Measurements from ENCODE around the gene WNT3.
"Not testable (repeated sequence)": the region's sequence is repeated elsewhere in the genome, so short reads cannot be mapped to it uniquely, and the experiment has no call there.

WNT3 gene

GRCh38 chr17:46780003-46780373 is 38.5 kb downstream of the WNT3 start:
- no peak for DNase-seq

GRCh38 chr17:46777943-46778915 is 40.3 kb downstream of the WNT3 start:
- DNase-seq = no peak

GRCh38 chr17:46776298-46777005 is 42.0 kb downstream of the WNT3 start:
- DNase-seq = no peak

- no peak for DNase-seq
Observed at GRCh38 chr17:46774108-46774737, 44.3 kb downstream of the WNT3 start.

GRCh38 chr17:46773676-46774075 is 44.8 kb downstream of the WNT3 start:
- DNase-seq = no peak

- no peak for DNase-seq
Observed at GRCh38 chr17:46773221-46773605, 45.3 kb downstream of the WNT3 start.

GRCh38 chr17:46772475-46773220 is 45.8 kb downstream of the WNT3 start:
- no peak for DNase-seq

- no peak for DNase-seq
Observed at GRCh38 chr17:46771561-46772474, 46.7 kb downstream of the WNT3 start.

GRCh38 chr17:46770818-46771560 is 47.5 kb downstream of the WNT3 start:
- DNase-seq = peak; percentile 18

GRCh38 chr17:46770439-46770817 is 48.1 kb downstream of the WNT3 start:
- DNase-seq = no peak

GRCh38 chr17:46769531-46770438 is 48.7 kb downstream of the WNT3 start:
- DNase-seq = no peak

- DNase-seq = not testable (repeated sequence)
Observed at GRCh38 chr17:46768896-46769295, 49.6 kb downstream of the WNT3 start.

GRCh38 chr17:46768540-46768870 is 50.0 kb downstream of the WNT3 start:
- no peak for DNase-seq

- no peak for DNase-seq
Observed at GRCh38 chr17:46766493-46767491, 51.7 kb downstream of the WNT3 start.

GRCh38 chr17:46765453-46765852 is 53.0 kb downstream of the WNT3 start:
- no peak for DNase-seq

- no peak for DNase-seq
Observed at GRCh38 chr17:46764709-46765401, 53.6 kb downstream of the WNT3 start.

- DNase-seq = no peak
Observed at GRCh38 chr17:46764000-46764708, 54.3 kb downstream of the WNT3 start.
